OCI-LY7 (cell line): ENCODE data around the gene ARL16. TPM values are rescaled to one million over a fixed set of nuclear protein-coding genes. Genes with fewer than 3 reads are reported as not detected.

Experiments used
- BruUV-seq: library from RNA; stranded (reverse); fragments of 400-500 nt; replicated peaks from 2 replicates; lab custom pipeline; 2021; lab: Mats Ljungman, UMichigan
- CTCF ChIA-PET: fragments of 300-600 bp; sonication (Branson Sonifier 250); formaldehyde crosslinking; loops from one replicate; lab custom pipeline; 2022; ENCODE audit warnings: antibody characterized with exemption; ENCODE audit not compliant: unreplicated experiment; lab: Charles Lee
- POLR2A ChIA-PET: fragments of 300-600 bp; sonication (Branson Sonifier 250); formaldehyde crosslinking; loops from one replicate; lab custom pipeline; 2022; ENCODE audit warnings: antibody characterized with exemption; lab: Charles Lee
- DNase-seq: peaks from one replicate; pipeline ENCODE4 v3.0.0-alpha.2; 2015; ENCODE audit warnings: low spot score
- H2AFZ ChIP-seq: fragments of 200-600 bp; sonication (generic), shearing (Covaris generic); 2 replicates; pipeline ENCODE4 v1.6.1; 2014; ENCODE audit warnings: mild to moderate bottlenecking, antibody characterized with exemption, low read length, moderate library complexity
- H3K27ac ChIP-seq: fragments of 200-600 bp; sonication (generic); 2 replicates; pipeline ENCODE4 v1.5.1; 2014; ENCODE audit warnings: mixed run types, low read depth, mild to moderate bottlenecking, moderate library complexity, low read length, inconsistent platforms; ENCODE audit not compliant: poor library complexity, severe bottlenecking
- H3K36me3 ChIP-seq: fragments of 200-600 bp; sonication (generic); 2 replicates; pipeline ENCODE4 v1.6.1; 2014; ENCODE audit warnings: mild to moderate bottlenecking, antibody characterized with exemption, low read length, moderate library complexity, mixed read lengths; ENCODE audit not compliant: insufficient read depth
- H3K4me1 ChIP-seq: fragments of 200-600 bp; sonication (generic); 2 replicates; pipeline ENCODE4 v1.5.1; 2014; ENCODE audit warnings: mild to moderate bottlenecking, low read length; ENCODE audit not compliant: insufficient read depth, poor library complexity, severe bottlenecking
- H3K4me2 ChIP-seq: fragments of 200-600 bp; sonication (generic); 2 replicates; pipeline ENCODE4 v1.6.1; 2014; ENCODE audit warnings: mild to moderate bottlenecking, low read length
- H3K4me3 ChIP-seq: fragments of 200-600 bp; sonication (generic); 2 replicates; pipeline ENCODE4 v1.5.1; 2014; ENCODE audit warnings: mild to moderate bottlenecking, low read depth, low read length; ENCODE audit not compliant: poor library complexity, severe bottlenecking
- H3K79me2 ChIP-seq: fragments of 200-600 bp; sonication (generic); 2 replicates; pipeline ENCODE4 v1.6.1; 2016; ENCODE audit warnings: low read depth, mild to moderate bottlenecking, low read length, moderate library complexity, mixed read lengths; ENCODE audit not compliant: insufficient read depth
- H3K9me2 ChIP-seq: fragments of 200-600 bp; sonication (generic); 2 replicates; pipeline ENCODE4 v1.6.1; 2016; ENCODE audit warnings: mild to moderate bottlenecking, low read length, mixed read lengths; ENCODE audit not compliant: insufficient read depth
- H3K9me3 ChIP-seq: fragments of 200-600 bp; sonication (generic); 2 replicates; pipeline ENCODE4 v1.6.1; 2014; ENCODE audit warnings: mild to moderate bottlenecking, mixed run types, low read length, mixed read lengths
- H4K20me1 ChIP-seq: fragments of 200-600 bp; sonication (generic); 2 replicates; pipeline ENCODE4 v1.6.1; 2014; ENCODE audit warnings: mild to moderate bottlenecking, antibody characterized with exemption, low read length, moderate library complexity, mixed read lengths; ENCODE audit not compliant: insufficient read depth
- EZH2phosphoT487 ChIP-seq: fragments of 200-600 bp; sonication (generic); IDR thresholded peaks from 2 replicates; pipeline ENCODE4 v1.6.1; 2018; ENCODE audit warnings: low read depth, borderline replicate concordance, mild to moderate bottlenecking, mixed run types, antibody characterized with exemption, low read length, moderate library complexity, mixed read lengths
- intact Hi-C: fragments of 100-400 bp; cut with micrococcal nuclease; formaldehyde crosslinking; loops from one replicate; pipeline ENCODE4 v1.10.0; 2022; ENCODE audit not compliant: unreplicated experiment
- total RNA-seq, 2 experiments: library from RNA; depleted of rRNA in 1 of 2; stranded (reverse); fragments of >200 nt in 1 of 2; shearing (Covaris generic) in 1 of 2; gene quantifications; 2 replicates each; pipeline ENCODE4 v1.2.3, GENCODE V29; 2014 to 2022
- TF ChIP-seq, protein P1 (sequence below): fragments of 200-600 bp; sonication (generic); conservative IDR thresholded peaks from 2 replicates; pipeline ENCODE4 v1.5.1; 2014; ENCODE audit warnings: mild to moderate bottlenecking, antibody characterized with exemption, low read length, moderate library complexity, mixed read lengths

The ARL16 gene
- total RNA-seq, 2 experiments from 2014 or later: 49.8 to 86.1 TPM

DNA sequence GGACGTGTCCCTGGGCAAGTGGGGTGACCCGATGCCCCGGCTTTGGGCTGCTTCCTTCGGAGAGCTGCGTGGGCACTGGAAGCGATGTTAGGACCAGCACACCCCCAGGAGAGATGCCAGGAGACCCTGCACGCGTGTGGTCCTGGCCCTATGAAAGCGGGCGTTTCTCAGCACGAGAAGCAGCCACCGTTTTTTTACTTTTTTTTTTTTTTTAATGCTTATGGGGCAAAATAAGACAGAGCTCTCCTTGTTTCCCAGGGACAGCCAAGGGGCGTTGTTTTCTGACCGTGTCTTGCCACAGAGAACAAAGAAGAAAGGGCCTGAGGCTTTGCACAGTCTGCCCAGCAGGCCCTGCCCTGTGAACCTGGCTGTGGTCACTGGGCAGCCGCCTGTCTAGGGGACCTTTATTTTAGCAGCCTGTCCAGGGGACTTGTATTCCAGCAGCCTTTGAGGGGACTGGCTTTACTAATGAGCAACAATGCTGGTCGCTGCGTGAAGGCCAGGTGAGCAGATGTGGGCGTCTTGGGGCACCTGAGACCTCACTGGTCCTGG lies 29.5 kb upstream of the ARL16 start:
- ChIA-PET POLR2A (interaction anchor here (1.5 kb wide), 1 partner anchor 10 kb away, joined by 10 read pairs; the partner anchor contains the start of gene MRPL12), CTCF (no interaction called here)
- H3K9me2 ChIP-seq: no peaks in the 10 kb centered on the region
- BruUV-seq: no TSS peak
- DNase-seq: no peak
- peak overlapping the region; percentile 28 for H3K27ac ChIP-seq
- H3K9me3 ChIP-seq: no peaks in the 10 kb centered on the region
- peak overlapping the region; percentile 76 for H3K4me3 ChIP-seq
- intact Hi-C loops: loop anchor here (2.0 kb wide), 1 partner anchor 214 kb away; the partner anchor contains the start of gene MAFG
- peak overlapping the region; percentile 19; the same call in 1 of the 2 replicates for H2AFZ ChIP-seq
- peak overlapping the region; percentile 93 for H3K4me2 ChIP-seq
- TF ChIP-seq EZH2phosphoT487: no peak
- TF ChIP-seq, protein P1, sequence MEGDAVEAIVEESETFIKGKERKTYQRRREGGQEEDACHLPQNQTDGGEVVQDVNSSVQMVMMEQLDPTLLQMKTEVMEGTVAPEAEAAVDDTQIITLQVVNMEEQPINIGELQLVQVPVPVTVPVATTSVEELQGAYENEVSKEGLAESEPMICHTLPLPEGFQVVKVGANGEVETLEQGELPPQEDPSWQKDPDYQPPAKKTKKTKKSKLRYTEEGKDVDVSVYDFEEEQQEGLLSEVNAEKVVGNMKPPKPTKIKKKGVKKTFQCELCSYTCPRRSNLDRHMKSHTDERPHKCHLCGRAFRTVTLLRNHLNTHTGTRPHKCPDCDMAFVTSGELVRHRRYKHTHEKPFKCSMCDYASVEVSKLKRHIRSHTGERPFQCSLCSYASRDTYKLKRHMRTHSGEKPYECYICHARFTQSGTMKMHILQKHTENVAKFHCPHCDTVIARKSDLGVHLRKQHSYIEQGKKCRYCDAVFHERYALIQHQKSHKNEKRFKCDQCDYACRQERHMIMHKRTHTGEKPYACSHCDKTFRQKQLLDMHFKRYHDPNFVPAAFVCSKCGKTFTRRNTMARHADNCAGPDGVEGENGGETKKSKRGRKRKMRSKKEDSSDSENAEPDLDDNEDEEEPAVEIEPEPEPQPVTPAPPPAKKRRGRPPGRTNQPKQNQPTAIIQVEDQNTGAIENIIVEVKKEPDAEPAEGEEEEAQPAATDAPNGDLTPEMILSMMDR: no peak
- peaks cover 27% of the 10 kb centered on the region for H3K4me1 ChIP-seq
- no peaks in the 10 kb centered on the region for H4K20me1 ChIP-seq
- peaks cover 8% of the 10 kb centered on the region; the same call in 1 of the 2 replicates for H3K79me2 ChIP-seq
- peaks cover 35% of the 10 kb centered on the region for H3K36me3 ChIP-seq

DNA sequence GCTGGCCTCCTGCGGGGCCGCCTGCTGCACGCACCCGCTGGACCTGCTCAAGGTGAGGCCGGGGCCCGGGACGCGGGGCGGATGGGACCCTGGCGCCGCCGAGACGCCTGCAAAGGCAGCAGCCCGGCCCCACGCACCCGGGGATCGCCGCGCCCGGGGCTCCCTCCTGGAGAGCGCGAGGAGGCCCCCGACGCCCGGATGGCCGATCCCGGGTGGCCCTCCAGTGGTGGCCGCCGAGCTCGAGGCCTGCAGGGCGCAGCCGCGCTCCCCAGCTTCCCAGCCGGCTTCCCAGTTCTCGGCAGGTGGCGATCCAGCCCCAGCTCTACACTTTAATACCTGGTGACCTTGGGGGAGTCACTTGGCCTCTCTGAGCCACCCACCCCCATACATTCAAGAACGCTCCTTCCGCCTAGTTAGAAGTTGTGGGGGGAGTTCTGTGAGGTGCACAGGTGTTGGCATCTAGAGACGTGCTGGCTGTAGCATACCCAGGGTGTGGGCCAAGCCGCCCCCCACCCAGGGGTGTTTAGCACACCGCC lies 28.9 kb upstream of the ARL16 start:
- H3K9me2 ChIP-seq: no peaks in the 10 kb centered on the region
- peak overlapping the region; percentile 76 for H3K4me3 ChIP-seq
- no TSS peak for BruUV-seq
- no peak for TF ChIP-seq EZH2phosphoT487
- TF ChIP-seq, protein P1: peak; percentile 40; the same call in 1 of the 2 replicates
- H3K36me3 ChIP-seq: peaks cover 35% of the 10 kb centered on the region
- peak overlapping the region; percentile 93 for H3K4me2 ChIP-seq
- no peaks in the 10 kb centered on the region for H4K20me1 ChIP-seq
- H3K27ac ChIP-seq: peak overlapping the region; percentile 28
- ChIA-PET CTCF (no interaction called here), POLR2A (interaction anchor here (1.5 kb wide), 1 partner anchor 10 kb away, joined by 10 read pairs; the partner anchor contains the start of gene MRPL12)
- H3K4me1 ChIP-seq: peaks cover 27% of the 10 kb centered on the region
- intact Hi-C loops: loop anchor here (2.0 kb wide), 1 partner anchor 214 kb away; the partner anchor contains the start of gene MAFG
- no peaks in the 10 kb centered on the region for H3K9me3 ChIP-seq
- peak; percentile 62 for DNase-seq
- H2AFZ ChIP-seq: peak overlapping the region; percentile 19; the same call in 1 of the 2 replicates
- peaks cover 8% of the 10 kb centered on the region; the same call in 1 of the 2 replicates for H3K79me2 ChIP-seq
